Measurements from ENCODE around the gene ADH1A. TPM values are rescaled to one million over a fixed set of nuclear protein-coding genes. Genes with fewer than 3 reads are reported as not detected.
"Not testable (repeated sequence)": the region's sequence is repeated elsewhere in the genome, so short reads cannot be mapped to it uniquely, and the experiment has no call there.

ADH1A gene
- total RNA-seq, 3 donors from 2014 or later (not counting 1 experiment from before 2014, with no cell fraction given) = not detected

DNA sequence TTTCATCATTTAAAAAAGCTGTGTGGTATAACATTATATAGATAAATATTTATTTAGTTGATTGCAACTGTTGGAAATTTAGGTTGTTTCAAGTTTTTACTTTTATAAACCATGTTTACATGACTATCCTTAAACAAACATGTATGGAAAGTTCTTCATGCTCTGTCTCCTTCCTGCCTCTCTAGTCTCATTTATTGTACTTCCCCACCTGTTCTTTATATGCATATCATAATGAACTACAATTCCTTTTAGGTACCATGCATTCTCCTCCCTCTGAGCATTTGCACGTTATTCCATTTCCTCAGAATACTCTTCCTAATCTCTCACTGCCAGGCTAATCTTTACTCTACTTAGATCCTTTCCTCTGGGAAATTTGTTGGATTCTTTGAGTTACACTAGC, 54.8 kb downstream of the ADH1A start:
- no peak overlapping the region for H3K4me3 Mint-ChIP-seq
- H3K27me3 Mint-ChIP-seq (ENCODE audit: low read depth in 2 of 2) = no peaks in the 10 kb centered on the region
- WGBS (ENCODE audit: insufficient coverage) = 100% methylated on average over 1 of the region's 1 CpG
- no peaks in the 10 kb centered on the region for H3K4me1 Mint-ChIP-seq
- DNase-seq (no peak), ATAC-seq (no peak)
- H3K9me3 Mint-ChIP-seq = peaks cover 15 to 16% of the 10 kb centered on the region in 2 donors
- no peaks in the 10 kb centered on the region for H3K9me3 ChIP-seq (ENCODE audit: control insufficient read depth, insufficient read depth, low read length)
- H3K4me1 ChIP-seq (ENCODE audit: control insufficient read depth, insufficient read depth, low read length) = no peaks in the 10 kb centered on the region
- intact Hi-C loops (cut with micrococcal nuclease) = no loop called here
- peaks cover 17% of the 10 kb centered on the region for H3K36me3 Mint-ChIP-seq
- H3K27me3 ChIP-seq (ENCODE audit: control insufficient read depth, insufficient read depth, low read length) = no peaks in the 10 kb centered on the region
- no peak overlapping the region for H3K4me3 ChIP-seq (ENCODE audit: low read length)
- H3K27ac ChIP-seq (ENCODE audit: low read length) = no peak overlapping the region
- no peaks in the 10 kb centered on the region for H3K36me3 ChIP-seq (ENCODE audit: control insufficient read depth, insufficient read depth, low read length)
- TF ChIP-seq CTCF (IDR thresholded peaks at IDR 0.05) = no peak
- no peak overlapping the region for H3K27ac Mint-ChIP-seq

GRCh38 chr4:99234331-99235010, 56.3 kb downstream of the ADH1A start:
- Histone ChIP-seq H3K4me1 (ENCODE audit: control insufficient read depth, insufficient read depth, low read length) (no peaks in the 10 kb centered on the region), H3K27ac (ENCODE audit: low read length) (no peak overlapping the region), H3K4me3 (ENCODE audit: low read length) (no peak overlapping the region), H3K9me3 (ENCODE audit: control insufficient read depth, insufficient read depth, low read length) (no peaks in the 10 kb centered on the region), H3K36me3 (ENCODE audit: control insufficient read depth, insufficient read depth, low read length) (no peaks in the 10 kb centered on the region), H3K27me3 (ENCODE audit: control insufficient read depth, insufficient read depth, low read length) (no peaks in the 10 kb centered on the region)
- ATAC-seq (no peak), DNase-seq (no peak)
- H3K4me3 Mint-ChIP-seq = no peak overlapping the region
- intact Hi-C loops (cut with micrococcal nuclease) = no loop called here
- peaks cover 0 to 8% of the 10 kb centered on the region in 2 donors for H3K4me1 Mint-ChIP-seq
- peaks cover 16 to 25% of the 10 kb centered on the region in 2 donors for H3K9me3 Mint-ChIP-seq
- H3K27me3 Mint-ChIP-seq (ENCODE audit: low read depth in 2 of 2) = no peaks in the 10 kb centered on the region
- peaks cover 21% of the 10 kb centered on the region for H3K36me3 Mint-ChIP-seq
- H3K27ac Mint-ChIP-seq = no peak overlapping the region
- 78% methylated on average over 1 of the region's 2 CpGs for WGBS (ENCODE audit: insufficient coverage)
- no peak for TF ChIP-seq CTCF (IDR thresholded peaks at IDR 0.05)

DNA sequence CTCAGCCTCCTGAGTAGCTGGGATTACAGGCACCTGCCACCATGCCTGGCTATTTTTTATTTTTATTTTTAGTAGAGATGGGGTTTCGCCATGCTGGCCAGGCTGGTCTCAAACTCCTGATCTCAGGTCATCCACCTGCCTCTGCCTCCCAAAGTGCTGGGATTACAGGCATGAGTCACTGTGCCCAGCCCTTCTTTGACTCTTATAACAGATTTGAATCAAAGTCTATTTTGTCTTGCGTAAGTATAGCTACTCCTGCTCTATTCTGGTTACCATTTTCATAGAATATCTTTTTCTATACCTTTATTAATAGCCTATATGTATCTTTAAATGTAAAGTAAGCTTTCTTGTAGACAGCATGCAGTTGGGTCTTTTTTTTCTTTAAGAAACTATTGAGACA, 57.4 kb downstream of the ADH1A start:
- ATAC-seq; H3K4me1 Mint-ChIP-seq; intact Hi-C loops (cut with micrococcal nuclease); H3K27me3 Mint-ChIP-seq (ENCODE audit: low read depth in 2 of 2); H3K4me1 ChIP-seq (ENCODE audit: control insufficient read depth, insufficient read depth, low read length); H3K27ac ChIP-seq (ENCODE audit: low read length); H3K4me3 ChIP-seq (ENCODE audit: low read length); H3K27ac Mint-ChIP-seq; H3K9me3 ChIP-seq (ENCODE audit: control insufficient read depth, insufficient read depth, low read length); H3K27me3 ChIP-seq (ENCODE audit: control insufficient read depth, insufficient read depth, low read length); H3K4me3 Mint-ChIP-seq; H3K36me3 ChIP-seq (ENCODE audit: control insufficient read depth, insufficient read depth, low read length); DNase-seq: not testable (repeated sequence)
- H3K36me3 Mint-ChIP-seq = peaks cover 21% of the 10 kb centered on the region
- 71% methylated on average over 1 of the region's 2 CpGs for WGBS (ENCODE audit: insufficient coverage)
- peaks cover 16 to 23% of the 10 kb centered on the region in 2 donors for H3K9me3 Mint-ChIP-seq

- 83% methylated on average over 1 of the region's 1 CpG for WGBS (ENCODE audit: insufficient coverage)
- Mint-ChIP-seq H3K9me3 (peaks cover 13 to 17% of the 10 kb centered on the region in 2 donors), H3K36me3 (peaks cover 21% of the 10 kb centered on the region)
- ATAC-seq; H3K4me3 Mint-ChIP-seq; H3K4me3 ChIP-seq (ENCODE audit: low read length); H3K27ac Mint-ChIP-seq; H3K9me3 ChIP-seq (ENCODE audit: control insufficient read depth, insufficient read depth, low read length); H3K36me3 ChIP-seq (ENCODE audit: control insufficient read depth, insufficient read depth, low read length); H3K4me1 Mint-ChIP-seq; DNase-seq; intact Hi-C loops (cut with micrococcal nuclease); H3K4me1 ChIP-seq (ENCODE audit: control insufficient read depth, insufficient read depth, low read length); H3K27ac ChIP-seq (ENCODE audit: low read length); H3K27me3 ChIP-seq (ENCODE audit: control insufficient read depth, insufficient read depth, low read length); H3K27me3 Mint-ChIP-seq (ENCODE audit: low read depth in 2 of 2): not testable (repeated sequence)
Measured at GRCh38 chr4:99228706-99229105, 62.1 kb downstream of the ADH1A start.

- WGBS (ENCODE audit: insufficient coverage) = 90% methylated on average over 1 of the region's 4 CpGs
- H3K36me3 ChIP-seq (ENCODE audit: control insufficient read depth, insufficient read depth, low read length); H3K27me3 ChIP-seq (ENCODE audit: control insufficient read depth, insufficient read depth, low read length); H3K4me3 ChIP-seq (ENCODE audit: low read length); H3K27ac ChIP-seq (ENCODE audit: low read length); H3K9me3 ChIP-seq (ENCODE audit: control insufficient read depth, insufficient read depth, low read length); ATAC-seq; H3K4me1 Mint-ChIP-seq; H3K27ac Mint-ChIP-seq; H3K4me1 ChIP-seq (ENCODE audit: control insufficient read depth, insufficient read depth, low read length); H3K4me3 Mint-ChIP-seq; DNase-seq; intact Hi-C loops (cut with micrococcal nuclease); H3K27me3 Mint-ChIP-seq (ENCODE audit: low read depth in 2 of 2): not testable (repeated sequence)
- Mint-ChIP-seq H3K9me3 (peaks cover 13 to 18% of the 10 kb centered on the region in 2 donors), H3K36me3 (peaks cover 20% of the 10 kb centered on the region)
Measured at GRCh38 chr4:99227646-99228045, 63.1 kb downstream of the ADH1A start.
